D721Med (cell line): Measurements from ENCODE around the gene CDC25A.

ENCODE experiments used
- DNase-seq: peaks from one replicate; pipeline ENCODE4 v3.0.0; 2011; ENCODE audit warnings: low spot score; ENCODE audit not compliant: insufficient read length
- FAIRE-seq: peaks from 2 replicates; lab custom pipeline; 2011; peaks lifted over from hg19 to GRCh38; lab: Jason Lieb, UNC
- CTCF ChIP-seq: IDR thresholded peaks from 2 replicates; pipeline ENCODE4 v1.5.1; 2012; ENCODE audit warnings: mild to moderate bottlenecking, control low read depth; ENCODE audit not compliant: insufficient read depth; ENCODE audit errors: missing control alignments

CDC25A gene

GRCh38 chr3:48129921-48130320 lies 58.3 kb downstream of the CDC25A start:
- no peak for TF ChIP-seq CTCF
- no peak for FAIRE-seq

GRCh38 chr3:48128774-48129173 lies 59.4 kb downstream of the CDC25A start:
- no peak for FAIRE-seq
- no peak for TF ChIP-seq CTCF

More at GRCh38 chr3:48129921-48130320, 58.3 kb downstream of the CDC25A start:
- DNase-seq = no peak

GRCh38 chr3:48125886-48126622 lies 62.2 kb downstream of the CDC25A start:
- FAIRE-seq (no peak), DNase-seq (no peak)
- TF ChIP-seq CTCF = no peak

More at GRCh38 chr3:48128774-48129173, 59.4 kb downstream of the CDC25A start:
- DNase-seq = no peak

GRCh38 chr3:48125013-48125705 lies 63.1 kb downstream of the CDC25A start:
- no peak for DNase-seq
- no peak for TF ChIP-seq CTCF
- no peak for FAIRE-seq

GRCh38 chr3:48123346-48123745 lies 64.9 kb downstream of the CDC25A start:
- TF ChIP-seq CTCF = no peak
- no peak for DNase-seq
- no peak for FAIRE-seq

GRCh38 chr3:48122504-48122903 lies 65.7 kb downstream of the CDC25A start:
- TF ChIP-seq CTCF = no peak
- no peak for DNase-seq
- no peak for FAIRE-seq

GRCh38 chr3:48120223-48120622 lies 68.0 kb downstream of the CDC25A start:
- FAIRE-seq (no peak), DNase-seq (no peak)
- TF ChIP-seq CTCF = no peak
